OCI-M2 (cell line): Measurements from ENCODE around the gene F8.
"Not testable (repeated sequence)": the region's sequence is repeated elsewhere in the genome, so short reads cannot be mapped to it uniquely, and the experiment has no call there.

Source experiments
- DNase-seq: peaks from one replicate; lab custom pipeline; 2025; ENCODE audit not compliant: unreplicated experiment; lab: John Stamatoyannopoulos, UW

Gene F8

DNA sequence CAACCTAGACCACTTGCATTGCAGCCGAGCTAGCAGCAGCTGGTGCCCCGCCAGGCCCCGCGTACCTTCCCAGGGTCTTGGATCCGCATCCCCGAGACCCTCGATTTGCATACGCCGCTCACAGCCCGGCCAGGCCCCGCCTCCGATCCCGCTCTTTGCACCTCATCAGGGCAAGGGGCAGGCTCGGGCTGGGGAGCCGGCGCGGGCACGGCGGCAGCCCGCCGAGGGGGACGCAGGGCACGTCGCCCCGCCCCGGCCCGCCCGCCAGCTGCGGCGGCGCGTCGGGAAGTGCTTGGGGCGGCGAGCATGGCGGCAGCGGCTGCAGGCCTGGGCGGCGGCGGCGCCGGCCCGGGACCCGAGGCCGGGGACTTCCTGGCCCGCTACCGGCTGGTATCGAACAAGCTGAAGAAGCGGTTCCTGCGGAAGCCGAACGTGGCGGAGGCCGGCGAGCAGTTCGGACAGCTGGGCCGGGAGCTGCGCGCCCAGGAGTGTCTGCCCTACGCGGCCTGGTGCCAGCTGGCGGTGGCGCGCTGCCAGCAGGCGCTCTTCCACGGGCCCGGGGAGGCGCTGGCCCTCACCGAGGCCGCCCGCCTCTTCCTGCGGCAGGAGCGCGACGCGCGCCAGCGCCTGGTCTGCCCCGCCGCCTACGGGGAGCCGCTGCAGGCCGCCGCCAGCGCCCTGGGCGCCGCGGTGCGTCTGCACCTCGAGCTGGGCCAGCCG, 136.3 kb downstream of the F8 start, which contains the start of gene F8A1:
TSS of gene F8A1 (plus strand) at position 287 of the 720 bp plus-strand sequence. CDS start at position 307, 20 bp downstream.
- DNase-seq = not testable (repeated sequence)

DNA sequence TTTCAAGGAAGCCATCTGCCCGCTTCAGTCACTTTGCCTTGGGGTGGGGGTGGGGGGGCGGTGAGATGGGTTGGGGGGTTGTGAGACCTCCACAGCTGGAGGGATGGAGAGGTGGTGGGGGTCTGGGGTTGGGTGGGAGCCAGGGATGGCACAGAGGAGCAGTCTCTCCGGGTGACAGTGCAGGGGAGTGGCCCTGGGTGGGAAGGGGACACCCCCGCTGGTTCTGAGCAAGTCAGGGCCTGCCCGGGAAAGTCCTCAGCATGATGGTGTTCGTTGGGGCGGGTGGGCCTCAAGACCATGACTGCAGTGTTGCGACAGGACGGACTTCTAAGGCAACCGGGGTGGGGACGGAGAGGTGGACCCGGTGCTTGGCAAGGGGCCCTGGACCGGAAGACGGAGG, 137.0 kb downstream of the F8 start:
- DNase-seq = not testable (repeated sequence)

DNA sequence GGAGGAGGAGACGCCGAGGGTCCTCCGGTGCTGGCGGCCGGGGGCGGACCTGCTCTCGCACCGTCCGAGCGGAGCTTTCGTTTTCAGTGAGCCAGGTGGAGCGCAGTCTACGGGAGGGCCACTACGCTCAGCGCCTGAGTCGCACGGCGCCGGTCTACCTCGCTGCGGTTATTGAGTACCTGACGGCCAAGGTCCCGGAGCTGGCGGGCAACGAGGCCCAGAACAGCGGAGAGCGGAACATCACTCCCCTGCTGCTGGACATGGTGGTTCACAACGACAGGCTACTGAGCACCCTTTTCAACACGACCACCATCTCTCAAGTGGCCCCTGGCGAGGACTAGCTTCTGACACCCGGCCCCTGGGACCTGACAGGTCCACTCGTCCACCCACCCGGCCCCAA, 137.5 kb downstream of the F8 start:
- not testable (repeated sequence) for DNase-seq

GRCh38 chrX:154884069-154884468, 138.5 kb downstream of the F8 start:
- DNase-seq = not testable (repeated sequence)

DNA sequence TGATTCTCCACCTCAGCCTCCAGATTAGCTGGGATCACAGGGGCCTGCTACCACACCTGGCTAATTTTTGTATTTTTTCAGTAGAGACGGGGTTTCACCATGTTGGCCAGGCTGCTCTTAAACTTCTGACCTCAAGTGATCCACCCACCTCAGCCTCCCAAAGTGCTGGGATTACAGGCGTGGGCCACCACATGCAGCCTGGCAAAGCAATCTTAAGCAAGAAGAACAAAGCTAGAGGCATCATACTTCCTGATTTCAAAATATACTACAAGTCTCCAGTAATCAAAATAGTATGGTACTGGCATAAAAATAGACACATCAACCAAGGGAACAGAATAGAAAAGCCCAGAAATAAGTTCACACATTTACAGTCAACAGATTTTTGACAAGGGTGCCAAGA, 149.2 kb downstream of the F8 start:
- DNase-seq = no peak

- DNase-seq = not testable (repeated sequence)
These were observed 154.0 kb downstream of the F8 start for GRCh38 chrX:154868522-154868921.

GRCh38 chrX:154855256-154855655, 167.3 kb downstream of the F8 start:
- DNase-seq = no peak

GRCh38 chrX:154850957-154851611, 171.4 kb downstream of the F8 start:
- DNase-seq = no peak

GRCh38 chrX:154840856-154841255, 181.7 kb downstream of the F8 start:
- no peak for DNase-seq

- no peak for DNase-seq
These were observed 186.4 kb downstream of the F8 start for GRCh38 chrX:154836163-154836562.

DNA sequence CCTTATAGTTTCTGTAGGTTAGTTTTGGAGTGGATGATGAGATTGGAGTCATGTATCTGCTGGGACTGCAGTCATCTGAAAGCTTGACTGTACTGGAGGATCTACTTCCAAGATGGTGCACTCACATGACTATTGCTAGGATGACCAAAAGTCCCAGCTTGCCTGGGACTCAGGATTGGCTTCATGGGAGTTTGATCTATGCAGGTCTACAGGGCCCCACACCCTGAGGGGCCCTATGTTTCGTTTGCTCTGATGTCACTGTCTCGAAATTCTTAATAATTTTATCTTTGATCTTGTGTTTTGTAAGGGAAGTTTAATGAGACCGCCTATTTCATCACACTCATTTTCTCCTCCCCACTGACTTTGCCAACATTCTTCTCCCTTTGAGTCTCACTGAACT, 188.0 kb downstream of the F8 start, which contains the start of gene SMIM9:
TSS of gene SMIM9 (minus strand) at position 101 of the 400 bp plus-strand sequence. CDS start 3,806 bp downstream, outside the sequence.
- no peak for DNase-seq

DNA sequence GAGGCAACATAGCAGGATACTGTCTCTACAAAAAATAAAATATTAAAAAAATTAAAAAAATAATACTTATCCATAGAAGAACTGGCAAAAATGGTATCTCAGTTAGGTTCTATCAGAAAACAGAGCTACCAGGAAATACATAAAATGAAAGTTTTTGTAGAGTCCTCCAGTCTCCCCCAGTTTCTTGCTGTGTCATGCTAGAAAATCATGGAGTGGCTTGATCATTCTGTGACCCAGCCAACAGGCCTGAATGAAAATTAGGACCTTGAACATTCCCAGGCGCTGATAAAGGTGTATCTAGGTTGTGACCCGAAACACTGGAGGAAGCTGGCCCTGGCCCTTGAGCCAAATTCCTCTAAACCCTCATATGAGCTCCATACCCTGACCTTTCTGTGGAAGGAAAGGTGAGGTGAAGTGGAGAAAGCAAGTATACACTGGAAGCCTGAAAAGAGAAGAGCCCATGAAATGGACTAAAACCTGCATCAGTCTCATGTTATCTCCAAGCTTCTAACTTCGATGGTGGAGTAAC, 188.7 kb downstream of the F8 start:
- DNase-seq = no peak

- no peak for DNase-seq
These were observed 192.5 kb downstream of the F8 start for GRCh38 chrX:154829926-154830442.

DNA sequence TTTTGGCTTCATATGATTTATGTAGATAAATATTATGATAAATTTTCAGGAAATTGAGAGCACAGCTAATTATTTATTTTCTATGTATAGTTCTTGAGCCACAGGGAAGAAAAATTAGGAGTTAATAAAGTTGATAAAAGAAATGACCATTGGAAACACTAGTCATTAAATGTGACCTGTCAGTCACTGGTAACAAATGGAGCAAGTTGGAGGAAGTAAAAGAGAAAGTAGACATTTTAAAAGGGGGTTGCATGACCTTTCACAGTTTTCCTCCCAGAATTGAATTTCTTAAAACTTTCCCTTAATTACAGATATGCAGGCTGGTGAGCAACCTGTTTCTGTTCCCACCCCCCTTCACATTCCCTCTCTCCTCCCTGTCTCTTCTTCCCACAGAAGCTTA, 193.4 kb downstream of the F8 start:
- no peak for DNase-seq

- no peak for DNase-seq
These were observed 194.5 kb downstream of the F8 start for GRCh38 chrX:154828016-154828408.

DNA sequence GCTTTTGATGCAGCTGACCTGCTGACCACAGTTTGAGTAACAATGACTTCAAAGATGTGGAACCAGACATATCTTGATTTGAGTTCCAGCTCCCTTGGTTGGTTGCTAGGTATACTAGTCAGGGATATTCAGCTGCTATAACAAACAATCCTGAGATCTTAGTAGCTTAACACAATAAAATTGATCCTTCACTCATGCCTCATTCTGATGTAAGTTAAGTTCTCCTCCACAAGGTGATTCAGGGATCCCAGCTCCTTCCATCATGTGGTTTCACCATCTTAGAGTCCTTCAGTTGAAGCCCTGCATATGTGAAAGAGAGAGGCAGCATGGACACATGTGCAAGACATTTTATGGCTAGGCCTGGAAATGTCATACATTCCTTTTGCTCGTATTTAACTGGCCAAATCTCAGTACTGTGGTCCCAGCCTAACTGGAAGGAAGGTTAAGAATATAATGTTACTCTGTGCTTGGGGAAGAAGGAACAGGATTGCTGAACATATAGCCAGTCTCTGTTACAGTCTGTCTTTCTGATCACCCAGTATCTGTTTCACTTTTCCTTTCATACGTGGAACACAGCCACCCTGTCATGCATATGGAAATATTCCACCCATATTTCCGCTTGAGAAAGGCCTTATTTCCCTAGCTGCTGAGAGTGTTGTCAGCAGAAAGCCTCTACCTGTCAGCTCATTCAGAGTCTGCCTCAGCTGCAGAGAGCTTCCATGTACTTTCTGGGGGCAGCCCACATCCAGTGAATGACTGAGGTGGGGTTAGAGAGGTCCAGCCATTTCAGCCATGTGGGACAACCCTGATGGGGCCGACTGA, 195.1 kb downstream of the F8 start:
- DNase-seq = no peak

- not testable (repeated sequence) for DNase-seq
These were observed 196.9 kb downstream of the F8 start for GRCh38 chrX:154825586-154825985.

DNA sequence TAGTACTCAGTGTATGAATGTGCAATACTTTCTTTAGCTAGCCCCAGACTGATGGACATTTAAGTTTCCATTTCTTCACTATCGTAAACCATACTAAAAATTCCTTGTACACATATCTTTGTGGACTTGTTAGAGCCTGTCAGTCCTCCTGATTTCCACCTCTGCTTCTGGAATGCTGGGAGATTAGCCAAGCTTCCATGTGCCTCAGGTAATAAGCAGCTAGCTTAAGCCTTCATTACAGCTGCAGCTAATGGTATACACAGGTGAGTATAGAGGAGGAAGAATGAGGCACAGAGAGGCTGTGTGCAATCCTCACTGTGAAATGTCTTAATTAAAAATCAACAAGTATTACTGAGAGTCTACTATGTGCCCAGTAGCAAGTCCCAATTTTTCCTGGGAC, 197.9 kb downstream of the F8 start:
- DNase-seq = no peak

- no peak for DNase-seq
These were observed 200.5 kb downstream of the F8 start for GRCh38 chrX:154822029-154822428.

DNA sequence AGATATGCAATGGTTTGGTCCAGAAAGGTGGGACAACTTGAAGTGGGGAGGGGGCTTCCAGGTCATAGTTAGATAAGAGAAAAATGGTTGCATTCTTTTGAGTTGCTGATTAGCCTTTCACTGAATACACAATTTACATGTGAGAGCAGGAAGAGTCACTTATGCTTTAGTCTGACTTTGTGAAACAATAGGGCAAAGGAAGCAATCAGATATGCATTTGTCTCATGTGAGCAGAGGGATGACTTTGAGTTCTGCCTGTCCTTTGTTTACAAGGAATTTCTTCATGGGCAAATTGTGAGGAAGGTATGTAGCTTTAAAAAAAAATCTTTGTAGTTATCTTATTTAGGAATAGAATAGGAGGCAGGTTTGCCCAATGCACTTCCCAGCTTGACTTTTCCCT, 201.0 kb downstream of the F8 start:
- DNase-seq = no peak

DNA sequence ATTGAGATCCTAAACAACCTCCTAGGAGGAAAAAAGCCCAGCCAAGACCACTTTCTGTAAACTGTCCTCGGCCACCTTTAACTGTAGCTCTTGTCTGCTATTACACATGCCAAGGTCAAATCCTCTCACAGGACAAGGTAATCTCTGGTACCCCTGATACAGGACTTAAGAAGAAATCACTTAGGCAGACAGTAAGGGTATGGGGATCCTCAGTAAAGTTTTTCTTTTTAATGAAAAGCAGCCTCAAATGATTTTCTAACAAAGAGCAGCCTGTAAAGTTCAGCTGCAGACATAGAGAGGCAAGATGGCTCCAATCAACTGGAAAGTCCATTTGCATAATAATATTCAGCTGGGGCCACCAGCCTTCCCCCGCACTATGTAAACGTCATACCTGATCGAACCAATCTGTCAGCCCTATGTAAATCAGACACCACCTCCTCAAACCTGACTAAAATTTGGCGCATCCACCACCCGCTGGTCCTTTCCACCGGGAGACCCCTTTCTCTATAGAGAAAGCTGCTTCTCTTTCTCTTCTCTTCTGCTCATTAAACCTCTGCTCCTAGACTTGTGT, 202.7 kb downstream of the F8 start:
- no peak for DNase-seq
